Measurements from ENCODE around the gene COL4A6. TPM values are rescaled to one million over a fixed set of nuclear protein-coding genes. Genes with fewer than 3 reads are reported as not detected.

COL4A6 gene
- total and polyA plus RNA-seq, 2 of the 8 experiments (the other 6 are each of a cell fraction or from before 2014, with no cell fraction given): 5.9 to 11.8 TPM

DNA sequence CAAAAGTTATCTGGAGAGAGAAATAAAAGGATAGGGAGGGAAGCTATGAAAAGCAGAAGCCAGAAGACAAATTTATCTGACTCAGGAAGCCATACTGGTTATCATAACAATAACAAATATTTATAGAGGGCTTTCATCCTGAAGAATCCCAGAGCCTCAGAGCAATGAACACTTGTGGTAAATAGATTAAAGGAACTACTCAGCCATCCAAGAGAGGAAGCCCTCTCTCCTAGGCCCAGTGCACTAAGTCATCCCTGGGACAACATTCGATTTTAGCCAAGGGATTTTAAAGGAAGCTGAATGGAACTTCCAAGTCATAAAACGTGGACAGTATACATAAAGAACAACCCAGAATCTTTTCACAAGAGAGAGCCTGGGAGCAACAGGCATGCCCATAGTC is 76.9 kb downstream of the COL4A6 start:
- 86% methylated on average over 2 of the region's 2 CpGs; no CpG with 5 or more reads in 1 of the 2 experiments for WGBS, 2 experiments (ENCODE audit: extremely low coverage in 1 of 2, insufficient coverage in 1 of 2, insufficient read length in 1 of 2, insufficient replicate concordance in 2 of 2, low coverage in 1 of 2, low lambda C conversion rate in 2 of 2, missing lambda C conversion rate in 1 of 2)
- H2BK5ac ChIP-seq (ENCODE audit: low read depth, low read length): no peak overlapping the region
- no peak overlapping the region for H2BK120ac ChIP-seq (replicated peaks; ENCODE audit: low read depth, low read length)
- H2BK20ac ChIP-seq (ENCODE audit: low read length): no peak overlapping the region
- no peaks in the 10 kb centered on the region for H3K23me2 ChIP-seq (ENCODE audit: low read depth, low read length)
- no peak overlapping the region for H3K23ac ChIP-seq (ENCODE audit: insufficient read length)
- H3K79me2 ChIP-seq (ENCODE audit: control insufficient read depth in 1 of 2, insufficient read depth in 2 of 2, low read length in 2 of 2): no peaks in the 10 kb centered on the region
- no peaks in the 10 kb centered on the region for H3K36me3 ChIP-seq (ENCODE audit: control insufficient read depth in 2 of 4, insufficient read depth in 4 of 4, low read length in 3 of 4)
- H4K20me1 ChIP-seq (replicated peaks in 1 of 2; ENCODE audit: control insufficient read depth in 1 of 2, insufficient read depth in 2 of 2, low read length in 2 of 2): no peaks in the 10 kb centered on the region
- H3K27me3 ChIP-seq (replicated peaks in 1 of 4; ENCODE audit: control insufficient read depth in 3 of 4, extremely low read depth in 1 of 4, insufficient read depth in 3 of 4, low read length in 3 of 4): no peaks in the 10 kb centered on the region
- no peak for TF ChIP-seq ASH2L (IDR thresholded peaks at IDR 0.05; ENCODE audit: low read length)
- TF ChIP-seq EP300 (IDR thresholded peaks at IDR 0.05; ENCODE audit: borderline replicate concordance in 1 of 2, low read depth in 2 of 2, low read length in 2 of 2): no peak
- no peak for TF ChIP-seq SRF (IDR thresholded peaks at IDR 0.05; ENCODE audit: low read depth, low read length)
- no peak for TF ChIP-seq RXRA (IDR thresholded peaks at IDR 0.05; ENCODE audit: insufficient read depth, low read depth, low read length)
- no peak for TF ChIP-seq SUZ12 (IDR thresholded peaks at IDR 0.05; ENCODE audit: low read length)
- no peak overlapping the region for H2AFZ ChIP-seq (ENCODE audit: low read length)
- H3K9me3 ChIP-seq (ENCODE audit: insufficient read depth in 2 of 2, low read depth in 1 of 2, low read length in 1 of 2): no peaks in the 10 kb centered on the region
- FAIRE-seq (no peak), DNase-seq (ENCODE audit: low read depth in 1 of 2, low spot score in 2 of 2) (no peak)
- H3K4me3 ChIP-seq (ENCODE audit: extremely low read depth in 1 of 4, insufficient read depth in 2 of 4, low read depth in 3 of 4, low read length in 4 of 4): no peak overlapping the region
- CTCF ChIA-PET (ENCODE audit: partially characterized antibody): no interaction called here
- no peak overlapping the region for H3K9ac ChIP-seq (replicated peaks in 1 of 4; ENCODE audit: extremely low read depth in 1 of 4, low read depth in 3 of 4, low read length in 3 of 4)
- no peak overlapping the region for H3K18ac ChIP-seq (ENCODE audit: extremely low read depth, low read length)
- no peak overlapping the region for H3K27ac ChIP-seq (ENCODE audit: low read depth, low read length)
- H2BK12ac ChIP-seq (ENCODE audit: low read depth, low read length): no peak overlapping the region
- no peak overlapping the region for H4K5ac ChIP-seq (ENCODE audit: insufficient read length, low read depth, low read length)
- H3K4me1 ChIP-seq (replicated peaks in 1 of 4; ENCODE audit: control insufficient read depth in 3 of 4, insufficient read depth in 4 of 4, low read length in 3 of 4): no peaks in the 10 kb centered on the region; a peak in 1 of 7 replicates
- H3K14ac ChIP-seq (ENCODE audit: insufficient read length): no peak overlapping the region
- H3K79me1 ChIP-seq (ENCODE audit: low read depth, low read length): no peaks in the 10 kb centered on the region
- H2AK5ac ChIP-seq (ENCODE audit: low read depth, low read length): no peak overlapping the region
- no peak overlapping the region for H2BK15ac ChIP-seq (ENCODE audit: low read length)
- no peak overlapping the region for H3K4ac ChIP-seq (replicated peaks; ENCODE audit: insufficient read length, low read depth, low read length)
- POLR2A ChIA-PET (ENCODE audit: partially characterized antibody): no interaction called here
- H3K4me2 ChIP-seq (ENCODE audit: insufficient read depth in 1 of 2, low read depth in 2 of 2, low read length in 2 of 2): no peak overlapping the region
- H4K8ac ChIP-seq (ENCODE audit: extremely low read depth, insufficient read depth, low read length): no peak overlapping the region
- H4K91ac ChIP-seq (replicated peaks; ENCODE audit: insufficient read length, low read length): no peak overlapping the region
- H3K56ac ChIP-seq (replicated peaks; ENCODE audit: insufficient read length, low read depth, low read length): no peak overlapping the region

Data from H1 (cell line).